HFFc6 (cell line): ENCODE measurements around the gene CDR2L. TPM values are rescaled to one million over a fixed set of nuclear protein-coding genes. Genes with fewer than 3 reads are reported as not detected.
"Not testable (repeated sequence)": the region's sequence is repeated elsewhere in the genome, so short reads cannot be mapped to it uniquely, and the experiment has no call there.

Source experiments
- DNase-seq: peaks from one replicate; pipeline ENCODE4 v3.0.0-alpha.2; 2018
- H3K27ac Mint-ChIP-seq: 2 replicates; pipeline ENCODE4 v1.8.0; 2020; ENCODE audit warnings: mild to moderate bottlenecking, mixed read lengths
- H3K27me3 Mint-ChIP-seq: 2 replicates; pipeline ENCODE4 v1.8.0; 2021; ENCODE audit warnings: mild to moderate bottlenecking, moderate library complexity, mixed read lengths; ENCODE audit not compliant: insufficient read depth
- H3K36me3 Mint-ChIP-seq: 2 replicates; pipeline ENCODE4 v1.8.0; 2021; ENCODE audit warnings: low read depth, mixed read lengths
- H3K4me1 Mint-ChIP-seq: 2 replicates; pipeline ENCODE4 v1.8.0; 2020; ENCODE audit warnings: low read depth, mixed read lengths
- H3K4me3 Mint-ChIP-seq: 2 replicates; pipeline ENCODE4 v1.8.0; 2020; ENCODE audit warnings: mild to moderate bottlenecking, moderate library complexity, mixed read lengths
- H3K9me3 Mint-ChIP-seq: 2 replicates; pipeline ENCODE4 v1.8.0; 2020; ENCODE audit warnings: mild to moderate bottlenecking, mixed read lengths
- CTCF ChIP-seq: fragments of 200-600 bp; sonication (generic); IDR thresholded peaks from 2 replicates; pipeline ENCODE4 v1.5.0; 2021; ENCODE audit warnings: antibody characterized with exemption, mild to moderate bottlenecking
- total RNA-seq, 6 experiments: library from RNA; stranded (reverse); fragmentation: NEBNext Ultra II Directional; extraction: Animal tissue kit (Norgen Biotek cat#: 25700); gene quantifications; 2 replicates in 1 of 6; 3 replicates in 5 of 6; pipeline ENCODE4 v1.2.3, GENCODE V29; 2021

Gene CDR2L
- total RNA-seq, 6 experiments from 2014 or later: 27.5 to 35.8 (median 30.4) TPM

- Mint-ChIP-seq H3K27me3 (peaks cover 12% of the 10 kb centered on the region), H3K4me1 (peaks cover 31% of the 10 kb centered on the region), H3K4me3 (peak overlapping the region; percentile 58; the same call in 1 of the 2 replicates), H3K36me3 (peaks cover 29% of the 10 kb centered on the region), H3K9me3 (no peaks in the 10 kb centered on the region), H3K27ac (peak overlapping the region; percentile 66)
- no peak for TF ChIP-seq CTCF
- DNase-seq: no peak
These were observed 49.3 kb downstream of the CDR2L start for GRCh38 chr17:75036643-75037268.

- no peak overlapping the region for H3K27ac Mint-ChIP-seq
- no peak for DNase-seq
- H3K9me3 Mint-ChIP-seq: no peaks in the 10 kb centered on the region
- TF ChIP-seq CTCF: no peak
- H3K4me3 Mint-ChIP-seq: no peak overlapping the region
- peaks cover 7% of the 10 kb centered on the region for H3K27me3 Mint-ChIP-seq
- H3K36me3 Mint-ChIP-seq: peaks cover 29% of the 10 kb centered on the region
- H3K4me1 Mint-ChIP-seq: peaks cover 17% of the 10 kb centered on the region
These were observed 51.8 kb downstream of the CDR2L start for GRCh38 chr17:75039238-75039637.

- no peak for DNase-seq
- Mint-ChIP-seq H3K27ac (no peak overlapping the region), H3K4me1 (peaks cover 22% of the 10 kb centered on the region), H3K36me3 (peaks cover 25% of the 10 kb centered on the region), H3K4me3 (no peak overlapping the region), H3K9me3 (no peaks in the 10 kb centered on the region), H3K27me3 (no peaks in the 10 kb centered on the region; the same call in none of the 2 replicates)
- TF ChIP-seq CTCF: no peak
These were observed 54.3 kb downstream of the CDR2L start for GRCh38 chr17:75041656-75042280.

GRCh38 chr17:75043789-75044188, 56.4 kb downstream of the CDR2L start:
- H3K27me3 Mint-ChIP-seq, H3K4me3 Mint-ChIP-seq, DNase-seq, H3K9me3 Mint-ChIP-seq, H3K27ac Mint-ChIP-seq: not testable (repeated sequence)
- H3K4me1 Mint-ChIP-seq: peaks cover 29% of the 10 kb centered on the region
- H3K36me3 Mint-ChIP-seq: peaks cover 16% of the 10 kb centered on the region

- no peak for DNase-seq
- H3K9me3 Mint-ChIP-seq: no peaks in the 10 kb centered on the region
- TF ChIP-seq CTCF: no peak
- H3K27me3 Mint-ChIP-seq: peaks cover 3% of the 10 kb centered on the region
- peaks cover 11% of the 10 kb centered on the region for H3K36me3 Mint-ChIP-seq
- H3K4me3 Mint-ChIP-seq: peak overlapping the region; percentile 57
- no peak overlapping the region for H3K27ac Mint-ChIP-seq
- H3K4me1 Mint-ChIP-seq: peaks cover 34% of the 10 kb centered on the region
These were observed 57.3 kb downstream of the CDR2L start for GRCh38 chr17:75044716-75045115.

- Mint-ChIP-seq H3K4me3 (peak overlapping the region; percentile 98), H3K4me1 (peaks cover 34% of the 10 kb centered on the region), H3K27ac (peak overlapping the region; percentile 97)
- DNase-seq, H3K27me3 Mint-ChIP-seq, H3K36me3 Mint-ChIP-seq, H3K9me3 Mint-ChIP-seq: not testable (repeated sequence)
These were observed 58.5 kb downstream of the CDR2L start for GRCh38 chr17:75045946-75046406.
